WERI-Rb-1 (cell line): Measurements from ENCODE around the gene LRRC61.

Experiments
- DNase-seq: peaks from one replicate; pipeline ENCODE4 v3.0.0-alpha.2; 2020
- H3K27ac ChIP-seq: fragments of 250-450 bp; sonication (Bioruptor Pico); 2 replicates; pipeline ENCODE4 v1.5.1; 2020; ENCODE audit warnings: mild to moderate bottlenecking, moderate library complexity
- H3K27me3 ChIP-seq: fragments of 250-450 bp; sonication (Bioruptor Pico); 2 replicates; pipeline ENCODE4 v1.5.1; 2021; ENCODE audit warnings: mild to moderate bottlenecking, low read depth, moderate library complexity; ENCODE audit not compliant: insufficient read depth, severe bottlenecking
- H3K36me3 ChIP-seq: fragments of 250-450 bp; sonication (Bioruptor Pico); 2 replicates; pipeline ENCODE4 v1.5.1; 2020; ENCODE audit warnings: mild to moderate bottlenecking, moderate library complexity
- H3K4me3 ChIP-seq: 2 replicates; pipeline ENCODE4 v1.5.1; 2011; ENCODE audit warnings: low read depth, mild to moderate bottlenecking, control low read depth, low read length
- H3K9me3 ChIP-seq: fragments of 250-450 bp; sonication (Bioruptor Pico); 2 replicates; pipeline ENCODE4 v1.5.1; 2021; ENCODE audit warnings: mild to moderate bottlenecking, moderate library complexity; ENCODE audit not compliant: severe bottlenecking
- TF ChIP-seq, protein P1 (sequence below): IDR thresholded peaks from 2 replicates; pipeline ENCODE4 v1.5.1; 2011; ENCODE audit warnings: low read depth, mild to moderate bottlenecking, control low read depth, inconsistent platforms, low read length

Gene LRRC61

GRCh38 chr7:150338166-150338829, 15.1 kb downstream of the LRRC61 start:
- Histone ChIP-seq H3K36me3 (peaks cover 16% of the 10 kb centered on the region), H3K27me3 (no peaks in the 10 kb centered on the region), H3K27ac (no peak overlapping the region), H3K9me3 (no peaks in the 10 kb centered on the region), H3K4me3 (no peak overlapping the region)
- no peak for DNase-seq
- TF ChIP-seq, protein P1, sequence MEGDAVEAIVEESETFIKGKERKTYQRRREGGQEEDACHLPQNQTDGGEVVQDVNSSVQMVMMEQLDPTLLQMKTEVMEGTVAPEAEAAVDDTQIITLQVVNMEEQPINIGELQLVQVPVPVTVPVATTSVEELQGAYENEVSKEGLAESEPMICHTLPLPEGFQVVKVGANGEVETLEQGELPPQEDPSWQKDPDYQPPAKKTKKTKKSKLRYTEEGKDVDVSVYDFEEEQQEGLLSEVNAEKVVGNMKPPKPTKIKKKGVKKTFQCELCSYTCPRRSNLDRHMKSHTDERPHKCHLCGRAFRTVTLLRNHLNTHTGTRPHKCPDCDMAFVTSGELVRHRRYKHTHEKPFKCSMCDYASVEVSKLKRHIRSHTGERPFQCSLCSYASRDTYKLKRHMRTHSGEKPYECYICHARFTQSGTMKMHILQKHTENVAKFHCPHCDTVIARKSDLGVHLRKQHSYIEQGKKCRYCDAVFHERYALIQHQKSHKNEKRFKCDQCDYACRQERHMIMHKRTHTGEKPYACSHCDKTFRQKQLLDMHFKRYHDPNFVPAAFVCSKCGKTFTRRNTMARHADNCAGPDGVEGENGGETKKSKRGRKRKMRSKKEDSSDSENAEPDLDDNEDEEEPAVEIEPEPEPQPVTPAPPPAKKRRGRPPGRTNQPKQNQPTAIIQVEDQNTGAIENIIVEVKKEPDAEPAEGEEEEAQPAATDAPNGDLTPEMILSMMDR: no peak

GRCh38 chr7:150339409-150339809, 16.3 kb downstream of the LRRC61 start:
- peaks cover 16% of the 10 kb centered on the region for H3K36me3 ChIP-seq
- no peaks in the 10 kb centered on the region for H3K9me3 ChIP-seq
- DNase-seq: no peak
- no peak overlapping the region for H3K4me3 ChIP-seq
- TF ChIP-seq, protein P1: no peak
- no peak overlapping the region for H3K27ac ChIP-seq
- no peaks in the 10 kb centered on the region for H3K27me3 ChIP-seq

DNA sequence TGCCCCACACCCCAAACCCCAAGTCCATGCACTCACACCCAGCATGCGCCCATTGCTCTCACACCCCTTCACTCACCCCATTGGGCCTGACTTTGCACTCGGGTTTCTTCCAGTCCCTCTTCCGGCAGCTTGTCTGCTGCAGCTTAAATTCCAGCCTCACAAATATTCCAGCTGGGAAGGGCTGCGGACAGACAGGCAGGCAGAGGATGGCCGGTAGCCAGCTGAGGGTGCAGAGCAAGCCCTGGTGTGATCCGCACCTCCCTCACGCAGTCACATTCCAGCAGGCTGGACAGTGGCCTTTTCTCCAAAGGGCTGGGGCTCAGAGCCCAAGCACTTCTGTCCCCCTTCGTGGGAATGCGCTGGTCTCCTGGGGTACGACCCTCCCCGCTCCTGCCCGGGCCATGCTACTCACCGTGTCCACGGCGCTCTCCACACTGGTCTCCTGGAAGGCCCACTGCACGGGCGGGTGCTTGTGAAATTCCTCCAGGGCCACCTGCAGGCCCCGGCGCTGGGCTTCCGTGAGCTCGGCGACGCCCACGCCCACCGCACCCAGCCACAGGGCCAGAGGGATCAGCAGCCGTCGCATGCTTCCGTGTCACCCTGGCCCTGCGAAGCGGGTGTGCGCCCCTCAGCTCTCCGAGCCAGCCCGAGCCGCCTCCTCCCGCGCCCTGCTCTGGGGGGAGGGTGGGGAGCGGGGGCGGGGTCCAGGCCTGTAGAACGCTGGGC, 17.0 kb downstream of the LRRC61 start:
- TF ChIP-seq, protein P1: no peak
- Histone ChIP-seq H3K9me3 (no peaks in the 10 kb centered on the region), H3K4me3 (no peak overlapping the region), H3K27me3 (no peaks in the 10 kb centered on the region), H3K27ac (no peak overlapping the region), H3K36me3 (peaks cover 16% of the 10 kb centered on the region)
- DNase-seq: no peak

DNA sequence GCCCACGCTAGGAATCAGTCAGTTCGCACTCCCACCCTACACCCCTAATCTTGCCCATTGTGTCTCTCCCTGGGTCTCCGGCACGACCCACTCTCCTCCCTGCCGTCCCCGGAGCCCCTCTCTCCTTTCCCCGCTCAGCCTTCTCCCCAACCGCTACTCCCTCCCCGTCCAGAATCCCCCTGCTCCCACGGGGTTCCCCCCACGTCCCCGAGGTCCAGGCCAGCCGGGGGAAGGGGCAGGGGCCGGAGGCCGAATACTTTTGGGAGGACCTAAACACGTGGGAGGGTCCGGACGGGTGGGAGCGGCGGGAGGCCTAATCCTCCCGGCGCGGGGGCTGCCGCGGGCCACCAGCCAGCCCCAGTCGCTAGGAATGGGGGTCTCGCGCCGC, 17.7 kb downstream of the LRRC61 start:
- DNase-seq: no peak
- no peak overlapping the region for H3K4me3 ChIP-seq
- no peak overlapping the region for H3K27ac ChIP-seq
- TF ChIP-seq, protein P1: no peak
- H3K36me3 ChIP-seq: peaks cover 16% of the 10 kb centered on the region
- no peaks in the 10 kb centered on the region for H3K27me3 ChIP-seq
- no peaks in the 10 kb centered on the region for H3K9me3 ChIP-seq

DNA sequence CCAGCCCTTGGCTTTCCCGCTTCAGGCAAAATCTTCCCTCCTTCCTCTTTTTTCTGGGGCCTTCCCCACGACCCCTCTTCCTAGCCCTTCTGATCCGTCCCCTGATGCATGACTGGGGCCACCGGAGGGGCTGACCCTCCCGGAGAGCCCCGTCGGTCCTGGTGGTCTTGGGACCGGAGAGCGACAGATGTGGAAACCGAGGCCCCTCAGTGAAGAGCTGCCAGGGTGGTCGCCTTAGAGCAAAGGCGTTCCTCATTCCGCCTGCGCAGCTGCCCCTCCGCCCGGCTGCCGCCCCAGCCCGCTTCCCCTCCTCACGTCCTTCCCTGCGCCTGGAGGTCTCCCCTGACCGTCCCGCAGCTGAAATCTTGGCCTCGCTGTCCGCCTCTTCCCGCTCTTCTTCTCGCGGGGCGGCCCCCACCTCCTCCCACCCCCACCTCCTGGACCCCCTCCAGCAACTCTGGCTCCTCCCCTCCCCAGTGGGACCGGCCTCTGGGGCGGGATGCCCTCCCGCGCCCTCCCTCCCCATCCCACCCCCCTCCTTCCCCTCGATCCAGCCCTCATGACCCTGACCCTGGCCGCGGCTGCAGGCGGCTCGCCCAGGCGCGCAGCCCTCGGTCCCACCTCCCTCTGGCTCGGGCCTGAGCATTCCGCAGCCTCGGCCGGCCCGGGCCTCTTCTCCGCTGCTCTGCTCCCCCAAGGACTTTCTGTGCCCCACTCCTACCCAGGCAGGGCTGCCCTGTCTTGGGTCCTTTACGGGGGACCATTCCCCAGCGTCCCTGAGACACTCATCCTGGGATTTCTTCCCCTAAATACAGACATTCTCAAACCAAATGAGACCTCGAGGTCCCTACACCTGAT, 18.3 kb downstream of the LRRC61 start, which contains the start of gene RARRES2:
TSS of gene RARRES2 (minus strand) at position 367 of the 858 bp plus-strand sequence. CDS start 1,020 bp downstream, outside the sequence.
- no peak within 1 kb of the TSS for H3K27ac ChIP-seq
- DNase-seq: no peak
- no peaks in the 10 kb centered on the region for H3K27me3 ChIP-seq
- no peak within 1 kb of the TSS for H3K4me3 ChIP-seq
- TF ChIP-seq, protein P1: no peak
- peaks cover 15% of the 10 kb centered on the region for H3K36me3 ChIP-seq
- no peaks in the 10 kb centered on the region for H3K9me3 ChIP-seq
